Thyroid gland (tissue), 4 donors: ENCODE results near the gene MYOF.
"Not testable (repeated sequence)": the region's sequence is repeated elsewhere in the genome, so short reads cannot be mapped to it uniquely, and the experiment has no call there.

Source experiments
- POLR2A ChIP-seq, 2 donors: fragments of 450-650 bp; IDR thresholded peaks; one replicate each; pipeline ENCODE4 v1.6.1; 2017; ENCODE audit warnings: antibody characterized with exemption in 2 of 2, mild to moderate bottlenecking in 2 of 2, moderate library complexity in 1 of 2
- TF ChIP-seq, protein P1 (sequence below), 6 experiments: fragments of 200-600 bp in 3 of 6; fragments of 450-650 bp in 3 of 6; sonication (generic) in 3 of 6; IDR thresholded peaks; one replicate each; pipeline ENCODE4 v1.5.1; 2016 to 2019; ENCODE audit warnings: antibody characterized with exemption in 6 of 6, mild to moderate bottlenecking in 2 of 6, inconsistent platforms in 1 of 6, moderate library complexity in 1 of 6

GRCh38 chr10:93419016-93419415 lies 63.1 kb downstream of the MYOF start:
- TF ChIP-seq, protein P1, sequence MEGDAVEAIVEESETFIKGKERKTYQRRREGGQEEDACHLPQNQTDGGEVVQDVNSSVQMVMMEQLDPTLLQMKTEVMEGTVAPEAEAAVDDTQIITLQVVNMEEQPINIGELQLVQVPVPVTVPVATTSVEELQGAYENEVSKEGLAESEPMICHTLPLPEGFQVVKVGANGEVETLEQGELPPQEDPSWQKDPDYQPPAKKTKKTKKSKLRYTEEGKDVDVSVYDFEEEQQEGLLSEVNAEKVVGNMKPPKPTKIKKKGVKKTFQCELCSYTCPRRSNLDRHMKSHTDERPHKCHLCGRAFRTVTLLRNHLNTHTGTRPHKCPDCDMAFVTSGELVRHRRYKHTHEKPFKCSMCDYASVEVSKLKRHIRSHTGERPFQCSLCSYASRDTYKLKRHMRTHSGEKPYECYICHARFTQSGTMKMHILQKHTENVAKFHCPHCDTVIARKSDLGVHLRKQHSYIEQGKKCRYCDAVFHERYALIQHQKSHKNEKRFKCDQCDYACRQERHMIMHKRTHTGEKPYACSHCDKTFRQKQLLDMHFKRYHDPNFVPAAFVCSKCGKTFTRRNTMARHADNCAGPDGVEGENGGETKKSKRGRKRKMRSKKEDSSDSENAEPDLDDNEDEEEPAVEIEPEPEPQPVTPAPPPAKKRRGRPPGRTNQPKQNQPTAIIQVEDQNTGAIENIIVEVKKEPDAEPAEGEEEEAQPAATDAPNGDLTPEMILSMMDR (IDR thresholded peaks at IDR 0.05) = not testable (repeated sequence)
- not testable (repeated sequence) for TF ChIP-seq POLR2A (IDR thresholded peaks at IDR 0.05)
